ENCODE results near the gene TRIM17. TPM values are rescaled to one million over a fixed set of nuclear protein-coding genes. Genes with fewer than 3 reads are reported as not detected.

Gene TRIM17
- total RNA-seq, 6 experiments from 2014 or later: 0.23 to 0.36 (median 0.30) TPM; not detected in 3

DNA sequence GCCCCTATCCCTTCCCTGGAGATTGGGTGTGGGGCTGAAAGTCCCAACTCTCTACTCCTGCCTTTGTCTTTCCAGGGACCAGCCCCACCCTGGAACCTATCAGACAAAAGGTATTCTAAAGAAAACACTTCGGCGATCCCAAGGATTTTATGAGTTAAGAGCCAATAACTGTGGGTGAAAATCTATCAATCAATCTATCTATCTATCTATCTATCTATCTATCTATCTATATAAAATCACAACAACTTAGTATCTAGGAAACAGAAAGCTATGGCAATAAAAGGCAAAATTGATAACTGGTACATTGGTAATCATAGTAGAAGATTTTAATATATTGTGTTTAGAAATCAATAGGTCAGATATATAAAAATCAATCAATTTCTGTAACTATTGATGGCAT, 32.9 kb downstream of the TRIM17 start:
- peaks cover 5% of the 10 kb centered on the region for H3K4me1 Mint-ChIP-seq (ENCODE audit: low read depth)
- no peaks in the 10 kb centered on the region for H3K36me3 Mint-ChIP-seq (ENCODE audit: low read depth)
- H3K4me3 Mint-ChIP-seq: no peak overlapping the region
- TF ChIP-seq, protein P1, sequence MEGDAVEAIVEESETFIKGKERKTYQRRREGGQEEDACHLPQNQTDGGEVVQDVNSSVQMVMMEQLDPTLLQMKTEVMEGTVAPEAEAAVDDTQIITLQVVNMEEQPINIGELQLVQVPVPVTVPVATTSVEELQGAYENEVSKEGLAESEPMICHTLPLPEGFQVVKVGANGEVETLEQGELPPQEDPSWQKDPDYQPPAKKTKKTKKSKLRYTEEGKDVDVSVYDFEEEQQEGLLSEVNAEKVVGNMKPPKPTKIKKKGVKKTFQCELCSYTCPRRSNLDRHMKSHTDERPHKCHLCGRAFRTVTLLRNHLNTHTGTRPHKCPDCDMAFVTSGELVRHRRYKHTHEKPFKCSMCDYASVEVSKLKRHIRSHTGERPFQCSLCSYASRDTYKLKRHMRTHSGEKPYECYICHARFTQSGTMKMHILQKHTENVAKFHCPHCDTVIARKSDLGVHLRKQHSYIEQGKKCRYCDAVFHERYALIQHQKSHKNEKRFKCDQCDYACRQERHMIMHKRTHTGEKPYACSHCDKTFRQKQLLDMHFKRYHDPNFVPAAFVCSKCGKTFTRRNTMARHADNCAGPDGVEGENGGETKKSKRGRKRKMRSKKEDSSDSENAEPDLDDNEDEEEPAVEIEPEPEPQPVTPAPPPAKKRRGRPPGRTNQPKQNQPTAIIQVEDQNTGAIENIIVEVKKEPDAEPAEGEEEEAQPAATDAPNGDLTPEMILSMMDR (IDR thresholded peaks at IDR 0.05): no peak
- no peak for DNase-seq
- H3K9me3 Mint-ChIP-seq: no peaks in the 10 kb centered on the region
- peaks cover 8% of the 10 kb centered on the region for H3K27me3 Mint-ChIP-seq (ENCODE audit: insufficient read depth)
- H3K27ac Mint-ChIP-seq: no peak overlapping the region

- Mint-ChIP-seq H3K27me3 (ENCODE audit: insufficient read depth) (peaks cover 10% of the 10 kb centered on the region), H3K27ac (no peak overlapping the region), H3K4me3 (no peak overlapping the region), H3K9me3 (no peaks in the 10 kb centered on the region), H3K36me3 (ENCODE audit: low read depth) (no peaks in the 10 kb centered on the region), H3K4me1 (ENCODE audit: low read depth) (peaks cover 7% of the 10 kb centered on the region)
- DNase-seq: no peak
- TF ChIP-seq, protein P1 (IDR thresholded peaks at IDR 0.05): no peak
Observed at GRCh38 chr1:228381356-228381755, 35.3 kb downstream of the TRIM17 start.

GRCh38 chr1:228379666-228380065, 37.0 kb downstream of the TRIM17 start:
- DNase-seq: no peak
- Mint-ChIP-seq H3K36me3 (ENCODE audit: low read depth) (no peaks in the 10 kb centered on the region), H3K9me3 (no peaks in the 10 kb centered on the region), H3K27ac (no peak overlapping the region), H3K4me3 (no peak overlapping the region), H3K27me3 (ENCODE audit: insufficient read depth) (peaks cover 10% of the 10 kb centered on the region), H3K4me1 (ENCODE audit: low read depth) (peaks cover 12% of the 10 kb centered on the region)
- TF ChIP-seq, protein P1 (IDR thresholded peaks at IDR 0.05): no peak

DNA sequence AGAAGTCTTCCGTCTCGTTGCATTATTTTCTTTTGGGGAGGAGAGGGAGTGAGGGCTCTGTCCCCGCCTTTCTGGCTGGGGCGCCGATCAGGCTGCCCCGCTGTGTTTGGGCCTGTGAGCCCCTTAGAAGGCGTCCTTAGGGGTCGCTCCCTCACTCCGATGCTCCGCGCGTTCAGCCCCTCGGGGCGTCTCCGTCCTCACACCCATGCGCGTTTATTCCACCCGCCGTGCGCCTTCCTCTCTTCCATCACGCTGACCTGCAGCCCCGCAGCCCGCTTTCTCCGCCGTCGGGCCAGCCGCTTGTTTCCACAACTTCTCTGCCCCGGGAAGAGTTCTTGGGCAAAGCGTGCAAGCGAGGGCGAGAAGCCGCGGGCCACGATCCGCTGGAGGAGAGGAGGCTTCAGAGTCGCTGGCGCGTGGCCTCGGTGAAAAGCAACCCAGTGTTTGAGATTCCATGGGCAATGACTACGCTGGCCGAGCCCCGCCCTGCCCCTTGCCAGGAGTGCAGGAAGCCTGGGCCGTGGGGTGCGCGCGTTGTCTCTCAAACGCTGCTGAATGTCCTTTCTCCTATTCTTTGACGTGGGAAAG, 37.7 kb downstream of the TRIM17 start:
- no peak overlapping the region for H3K27ac Mint-ChIP-seq
- TF ChIP-seq, protein P1 (IDR thresholded peaks at IDR 0.05): no peak; the same call in none of the 2 replicates
- no peak for DNase-seq
- no peaks in the 10 kb centered on the region for H3K9me3 Mint-ChIP-seq
- peak overlapping the region; percentile 79 for H3K4me3 Mint-ChIP-seq
- peaks cover 10% of the 10 kb centered on the region for H3K27me3 Mint-ChIP-seq (ENCODE audit: insufficient read depth)
- peaks cover 12% of the 10 kb centered on the region for H3K4me1 Mint-ChIP-seq (ENCODE audit: low read depth)
- no peaks in the 10 kb centered on the region for H3K36me3 Mint-ChIP-seq (ENCODE audit: low read depth)

- H3K4me1 Mint-ChIP-seq (ENCODE audit: low read depth): peaks cover 12% of the 10 kb centered on the region
- H3K4me3 Mint-ChIP-seq: peak overlapping the region; percentile 79
- no peaks in the 10 kb centered on the region for H3K9me3 Mint-ChIP-seq
- H3K36me3 Mint-ChIP-seq (ENCODE audit: low read depth): no peaks in the 10 kb centered on the region
- peaks cover 10% of the 10 kb centered on the region for H3K27me3 Mint-ChIP-seq (ENCODE audit: insufficient read depth)
- TF ChIP-seq, protein P1 (IDR thresholded peaks at IDR 0.05): peak; percentile 70
- DNase-seq: peak; percentile 39
- no peak overlapping the region for H3K27ac Mint-ChIP-seq
Observed at GRCh38 chr1:228378090-228378872, 38.4 kb downstream of the TRIM17 start.

All from HFFc6 (cell line).